ENCODE data around the gene CACNA2D3.

GRCh38 chr3:54520060-54520459, 397.7 kb downstream of the CACNA2D3 start:
- TF ChIP-seq POLR2A (IDR thresholded peaks at IDR 0.05; ENCODE audit: low read length) (no peak), GATA1 (IDR thresholded peaks at IDR 0.05; ENCODE audit: low read depth, low read length) (no peak)
